Measurements from ENCODE around the gene APOC3.

DNA sequence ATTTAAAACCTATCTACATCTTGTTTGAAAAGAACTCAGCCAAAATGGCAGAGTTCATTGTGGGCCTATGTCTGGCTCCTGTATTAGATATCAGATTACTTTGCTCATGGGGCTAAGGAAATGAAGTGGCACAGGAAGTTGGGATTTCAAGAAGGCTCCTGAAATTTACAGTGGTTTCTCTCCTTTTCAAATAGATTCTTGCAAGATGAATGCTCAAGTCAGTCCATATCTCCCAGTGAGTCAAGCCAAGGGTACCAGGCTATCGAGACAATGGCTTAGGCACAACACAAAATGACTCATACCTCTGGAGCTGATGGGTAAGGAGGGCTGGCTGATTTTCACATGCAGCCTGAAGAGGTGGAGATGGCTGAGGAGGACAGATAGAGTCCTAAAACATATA lies 31.8 kb downstream of the APOC3 start:
- TF ChIP-seq, protein P1, sequence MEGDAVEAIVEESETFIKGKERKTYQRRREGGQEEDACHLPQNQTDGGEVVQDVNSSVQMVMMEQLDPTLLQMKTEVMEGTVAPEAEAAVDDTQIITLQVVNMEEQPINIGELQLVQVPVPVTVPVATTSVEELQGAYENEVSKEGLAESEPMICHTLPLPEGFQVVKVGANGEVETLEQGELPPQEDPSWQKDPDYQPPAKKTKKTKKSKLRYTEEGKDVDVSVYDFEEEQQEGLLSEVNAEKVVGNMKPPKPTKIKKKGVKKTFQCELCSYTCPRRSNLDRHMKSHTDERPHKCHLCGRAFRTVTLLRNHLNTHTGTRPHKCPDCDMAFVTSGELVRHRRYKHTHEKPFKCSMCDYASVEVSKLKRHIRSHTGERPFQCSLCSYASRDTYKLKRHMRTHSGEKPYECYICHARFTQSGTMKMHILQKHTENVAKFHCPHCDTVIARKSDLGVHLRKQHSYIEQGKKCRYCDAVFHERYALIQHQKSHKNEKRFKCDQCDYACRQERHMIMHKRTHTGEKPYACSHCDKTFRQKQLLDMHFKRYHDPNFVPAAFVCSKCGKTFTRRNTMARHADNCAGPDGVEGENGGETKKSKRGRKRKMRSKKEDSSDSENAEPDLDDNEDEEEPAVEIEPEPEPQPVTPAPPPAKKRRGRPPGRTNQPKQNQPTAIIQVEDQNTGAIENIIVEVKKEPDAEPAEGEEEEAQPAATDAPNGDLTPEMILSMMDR (optimal IDR thresholded peaks at IDR 0.05 in 1 of 3, IDR thresholded peaks at IDR 0.05 in 1 of 3, conservative IDR thresholded peaks at IDR 0.05 in 1 of 3; ENCODE audit: extremely low read depth in 1 of 3, insufficient read depth in 2 of 3, low read length in 3 of 3) = no peak
- TF ChIP-seq EZH2 (IDR thresholded peaks at IDR 0.05; ENCODE audit: low read length) = no peak

All from keratinocyte (primary cell).